ENCODE results near the gene EFHD2.
"Not testable (repeated sequence)": the region's sequence is repeated elsewhere in the genome, so short reads cannot be mapped to it uniquely, and the experiment has no call there.

Gene EFHD2

GRCh38 chr1:15424981-15425380 lies 15.3 kb downstream of the EFHD2 start:
- Histone ChIP-seq H3K36me3 (ENCODE audit: control insufficient read depth, insufficient read depth, low read length) (peaks cover 16% of the 10 kb centered on the region), H3K4me3 (replicated peaks; ENCODE audit: low read depth, low read length) (no peak overlapping the region), H3K27me3 (replicated peaks; ENCODE audit: control insufficient read depth, insufficient read depth, low read length) (no peaks in the 10 kb centered on the region)
- no peak for DNase-seq (ENCODE audit: extremely low read depth, insufficient read length)
- TF ChIP-seq, protein P1, sequence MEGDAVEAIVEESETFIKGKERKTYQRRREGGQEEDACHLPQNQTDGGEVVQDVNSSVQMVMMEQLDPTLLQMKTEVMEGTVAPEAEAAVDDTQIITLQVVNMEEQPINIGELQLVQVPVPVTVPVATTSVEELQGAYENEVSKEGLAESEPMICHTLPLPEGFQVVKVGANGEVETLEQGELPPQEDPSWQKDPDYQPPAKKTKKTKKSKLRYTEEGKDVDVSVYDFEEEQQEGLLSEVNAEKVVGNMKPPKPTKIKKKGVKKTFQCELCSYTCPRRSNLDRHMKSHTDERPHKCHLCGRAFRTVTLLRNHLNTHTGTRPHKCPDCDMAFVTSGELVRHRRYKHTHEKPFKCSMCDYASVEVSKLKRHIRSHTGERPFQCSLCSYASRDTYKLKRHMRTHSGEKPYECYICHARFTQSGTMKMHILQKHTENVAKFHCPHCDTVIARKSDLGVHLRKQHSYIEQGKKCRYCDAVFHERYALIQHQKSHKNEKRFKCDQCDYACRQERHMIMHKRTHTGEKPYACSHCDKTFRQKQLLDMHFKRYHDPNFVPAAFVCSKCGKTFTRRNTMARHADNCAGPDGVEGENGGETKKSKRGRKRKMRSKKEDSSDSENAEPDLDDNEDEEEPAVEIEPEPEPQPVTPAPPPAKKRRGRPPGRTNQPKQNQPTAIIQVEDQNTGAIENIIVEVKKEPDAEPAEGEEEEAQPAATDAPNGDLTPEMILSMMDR (IDR thresholded peaks at IDR 0.05; ENCODE audit: insufficient read depth, low read length, poor library complexity, severe bottlenecking): no peak

DNA sequence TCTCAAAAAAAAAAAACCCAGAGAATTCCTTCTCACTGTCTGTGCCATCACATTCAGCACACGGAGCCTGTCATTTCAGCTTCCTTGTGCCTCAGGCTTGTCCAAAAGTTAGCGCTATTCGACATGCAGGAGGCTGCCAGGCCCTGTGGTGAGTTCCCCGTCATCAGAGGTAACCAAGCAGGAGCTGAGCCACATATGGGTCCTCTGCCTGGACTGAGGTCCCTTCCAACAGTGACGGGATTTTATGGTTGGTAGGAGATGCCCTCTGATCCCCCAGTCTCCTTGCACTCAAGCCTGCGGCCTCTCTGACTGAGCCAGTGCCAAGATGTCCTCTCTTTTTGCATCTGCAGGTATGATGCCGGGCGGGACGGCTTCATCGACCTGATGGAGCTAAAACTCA lies 15.8 kb downstream of the EFHD2 start:
- DNase-seq (ENCODE audit: extremely low read depth, insufficient read length): no peak
- Histone ChIP-seq H3K36me3 (ENCODE audit: control insufficient read depth, insufficient read depth, low read length) (peaks cover 16% of the 10 kb centered on the region), H3K27me3 (replicated peaks; ENCODE audit: control insufficient read depth, insufficient read depth, low read length) (no peaks in the 10 kb centered on the region), H3K4me3 (replicated peaks; ENCODE audit: low read depth, low read length) (no peak overlapping the region)
- TF ChIP-seq, protein P1 (IDR thresholded peaks at IDR 0.05; ENCODE audit: insufficient read depth, low read length, poor library complexity, severe bottlenecking): no peak

DNA sequence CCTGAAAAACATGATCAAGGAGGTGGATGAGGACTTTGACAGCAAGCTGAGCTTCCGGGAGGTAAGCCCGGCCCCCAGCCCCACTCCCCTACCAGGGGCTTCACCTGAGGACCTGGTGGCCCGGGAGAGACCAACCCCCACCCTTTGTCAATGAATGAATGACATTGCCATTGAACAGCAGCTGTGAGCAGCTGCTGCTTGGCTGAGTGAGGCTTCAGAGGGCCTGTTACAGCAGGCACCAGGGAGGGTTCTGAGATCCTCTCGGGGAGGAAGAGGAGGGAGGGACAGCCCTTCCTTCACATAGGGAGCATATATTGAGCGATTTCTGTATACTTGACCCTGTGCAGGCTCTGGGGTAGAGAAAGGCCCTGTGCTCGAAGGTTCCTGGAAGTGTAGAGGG lies 16.3 kb downstream of the EFHD2 start:
- no peak for DNase-seq (ENCODE audit: extremely low read depth, insufficient read length)
- Histone ChIP-seq H3K4me3 (replicated peaks; ENCODE audit: low read depth, low read length) (no peak overlapping the region), H3K27me3 (replicated peaks; ENCODE audit: control insufficient read depth, insufficient read depth, low read length) (no peaks in the 10 kb centered on the region), H3K36me3 (ENCODE audit: control insufficient read depth, insufficient read depth, low read length) (peaks cover 18% of the 10 kb centered on the region)
- TF ChIP-seq, protein P1 (IDR thresholded peaks at IDR 0.05; ENCODE audit: insufficient read depth, low read length, poor library complexity, severe bottlenecking): no peak

DNA sequence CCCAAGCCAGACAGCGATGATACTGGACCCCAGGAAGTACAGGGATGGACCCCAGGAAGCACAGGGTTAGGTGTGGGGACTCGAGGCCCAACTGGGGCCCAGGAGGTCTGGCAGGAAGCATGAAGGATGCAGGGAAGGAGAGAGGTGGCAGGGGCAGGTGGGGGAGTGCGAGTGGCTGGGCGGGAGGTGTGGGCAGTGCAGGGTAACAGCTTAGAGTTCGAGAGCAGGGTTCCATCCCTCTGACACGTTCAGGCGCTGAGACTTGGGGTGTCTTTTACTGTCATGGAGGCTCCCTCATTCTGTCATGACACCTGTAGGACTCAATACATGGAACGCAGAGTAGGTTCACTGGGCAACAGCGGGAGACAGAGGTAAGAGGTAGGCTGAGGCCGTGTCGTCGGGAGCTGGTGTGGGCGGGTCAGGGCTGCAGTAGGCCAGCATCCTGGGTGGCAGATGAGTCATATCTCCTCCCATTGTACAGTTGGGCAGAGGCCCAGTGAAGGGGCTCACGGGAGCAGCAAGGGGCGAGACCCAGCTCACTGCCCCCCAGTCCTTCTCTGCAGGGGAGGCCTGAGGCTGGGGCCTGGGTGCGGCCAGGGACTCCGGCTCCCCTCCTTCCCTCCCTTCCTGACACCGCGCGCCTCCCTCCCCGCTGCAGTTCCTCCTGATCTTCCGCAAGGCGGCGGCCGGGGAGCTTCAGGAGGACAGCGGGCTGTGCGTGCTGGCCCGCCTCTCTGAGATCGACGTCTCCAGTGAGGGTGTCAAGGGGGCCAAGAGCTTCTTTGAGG lies 17.0 kb downstream of the EFHD2 start:
- DNase-seq (ENCODE audit: extremely low read depth, insufficient read length): no peak
- Histone ChIP-seq H3K4me3 (replicated peaks; ENCODE audit: low read depth, low read length) (no peak overlapping the region), H3K36me3 (ENCODE audit: control insufficient read depth, insufficient read depth, low read length) (peaks cover 15% of the 10 kb centered on the region), H3K27me3 (replicated peaks; ENCODE audit: control insufficient read depth, insufficient read depth, low read length) (no peaks in the 10 kb centered on the region)
- TF ChIP-seq, protein P1 (IDR thresholded peaks at IDR 0.05; ENCODE audit: insufficient read depth, low read length, poor library complexity, severe bottlenecking): no peak

DNA sequence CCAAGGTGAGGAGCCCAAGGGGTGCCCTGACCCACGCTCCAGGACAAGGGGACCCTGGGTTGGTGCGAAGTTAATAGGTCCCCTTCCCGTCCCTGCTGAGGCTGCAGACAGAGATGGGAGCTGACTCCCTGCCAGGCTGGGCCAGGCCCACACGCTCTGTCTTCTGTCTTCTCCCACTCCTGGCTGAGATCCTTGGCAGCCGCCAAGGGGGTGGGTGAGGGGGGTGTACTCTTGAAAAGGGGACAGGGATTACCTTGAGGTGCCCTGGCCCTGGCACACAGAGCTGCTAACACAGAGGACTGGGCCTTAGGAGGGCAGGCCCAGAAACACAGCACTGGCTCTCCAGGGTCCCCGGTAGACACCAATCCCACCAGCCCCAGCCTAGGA lies 17.6 kb downstream of the EFHD2 start:
- no peak overlapping the region for H3K4me3 ChIP-seq (replicated peaks; ENCODE audit: low read depth, low read length)
- DNase-seq (ENCODE audit: extremely low read depth, insufficient read length): no peak
- H3K27me3 ChIP-seq (replicated peaks; ENCODE audit: control insufficient read depth, insufficient read depth, low read length): no peaks in the 10 kb centered on the region
- TF ChIP-seq, protein P1 (IDR thresholded peaks at IDR 0.05; ENCODE audit: insufficient read depth, low read length, poor library complexity, severe bottlenecking): no peak
- H3K36me3 ChIP-seq (ENCODE audit: control insufficient read depth, insufficient read depth, low read length): peaks cover 15% of the 10 kb centered on the region

- H3K36me3 ChIP-seq (ENCODE audit: control insufficient read depth, insufficient read depth, low read length): peaks cover 15% of the 10 kb centered on the region
- not testable (repeated sequence) for DNase-seq (ENCODE audit: extremely low read depth, insufficient read length); H3K4me3 ChIP-seq (replicated peaks; ENCODE audit: low read depth, low read length); H3K27me3 ChIP-seq (replicated peaks; ENCODE audit: control insufficient read depth, insufficient read depth, low read length)
Measured at GRCh38 chr1:15428252-15428651, 18.6 kb downstream of the EFHD2 start.
